Liver (tissue), 9 donors: Measurements from ENCODE around the gene FOXI2. TPM values are rescaled to one million over a fixed set of nuclear protein-coding genes. Genes with fewer than 3 reads are reported as not detected.

ENCODE experiments used
- DNase-seq: peaks from one replicate; pipeline ENCODE4 v3.0.0-alpha.2; 2017; ENCODE audit warnings: low spot score
- H3K27ac ChIP-seq, 2 donors: one replicate each; pipeline ENCODE4 v1.7.0; 2013; ENCODE audit warnings: inconsistent platforms in 2 of 2, low read length in 2 of 2, control low read depth in 1 of 2, low read depth in 1 of 2, mild to moderate bottlenecking in 1 of 2
- H3K27me3 ChIP-seq, 4 donors: one replicate each; pipeline versions ENCODE4 v1.6.1 to v1.7.0; 2013; ENCODE audit warnings: low read length in 3 of 4, inconsistent platforms in 1 of 4, mild to moderate bottlenecking in 1 of 4, moderate library complexity in 1 of 4; ENCODE audit not compliant: control insufficient read depth in 4 of 4, insufficient read depth in 4 of 4
- H3K36me3 ChIP-seq, 4 donors: one replicate each; pipeline versions ENCODE4 v1.6.1 to v1.7.0; 2013; ENCODE audit warnings: low read length in 3 of 4, mild to moderate bottlenecking in 3 of 4, low read depth in 1 of 4, moderate library complexity in 1 of 4; ENCODE audit not compliant: control insufficient read depth in 4 of 4, insufficient read depth in 3 of 4
- H3K4me1 ChIP-seq, 4 donors: one replicate each; pipeline versions ENCODE4 v1.6.1 to v1.7.0; 2013; ENCODE audit warnings: low read length in 3 of 4, mild to moderate bottlenecking in 3 of 4, moderate library complexity in 1 of 4; ENCODE audit not compliant: control insufficient read depth in 4 of 4, insufficient read depth in 4 of 4
- H3K4me3 ChIP-seq, 3 donors: one replicate each; pipeline versions ENCODE4 v1.6.1 to v1.7.0; 2013; ENCODE audit warnings: low read length in 3 of 3, control low read depth in 1 of 3, low read depth in 1 of 3, mild to moderate bottlenecking in 1 of 3
- H3K9ac ChIP-seq, 2 donors: one replicate each; pipeline ENCODE4 v1.7.0; 2013; ENCODE audit warnings: low read length in 2 of 2, mild to moderate bottlenecking in 2 of 2, moderate library complexity in 2 of 2, control low read depth in 1 of 2, low read depth in 1 of 2
- H3K9me3 ChIP-seq, 4 donors: one replicate each; pipeline versions ENCODE4 v1.6.1 to v1.7.0; 2013; ENCODE audit warnings: low read length in 3 of 4; ENCODE audit not compliant: control insufficient read depth in 4 of 4
- CTCF ChIP-seq: fragments of 150-350 bp; IDR thresholded peaks from 2 replicates; pipeline ENCODE4 v1.5.1; 2017; ENCODE audit warnings: improper control_type of control experiment, low read depth, low read length; ENCODE audit not compliant: missing input control
- EGR1 ChIP-seq, 2 donors: IDR thresholded peaks; 2 replicates each; pipeline ENCODE4 v1.6.1; 2016 to 2018; ENCODE audit warnings: antibody characterized with exemption in 2 of 2, low read depth in 2 of 2
- FOXA1 ChIP-seq: IDR thresholded peaks from 2 replicates; pipeline ENCODE4 v1.6.1; 2016; ENCODE audit warnings: antibody characterized with exemption
- FOXA2 ChIP-seq: IDR thresholded peaks from 2 replicates; pipeline ENCODE4 v1.6.1; 2016; ENCODE audit warnings: antibody characterized with exemption
- GABPA ChIP-seq, 2 donors: IDR thresholded peaks in 1 of 2; conservative IDR thresholded peaks in 1 of 2; 2 replicates each; pipeline ENCODE4 v1.6.1; 2016; ENCODE audit warnings: antibody characterized with exemption in 2 of 2, mild to moderate bottlenecking in 1 of 2, moderate library complexity in 1 of 2
- HNF4A ChIP-seq, 2 donors: conservative IDR thresholded peaks; 2 replicates each; pipeline ENCODE4 v1.6.1; 2016; ENCODE audit warnings: antibody characterized with exemption in 2 of 2, mild to moderate bottlenecking in 2 of 2
- HNF4G ChIP-seq: IDR thresholded peaks from 2 replicates; pipeline ENCODE4 v1.6.1; 2016; ENCODE audit warnings: antibody characterized with exemption
- JUND ChIP-seq, 2 donors: IDR thresholded peaks; 2 replicates each; pipeline ENCODE4 v1.6.1; 2016; ENCODE audit warnings: antibody characterized with exemption in 2 of 2
- MAX ChIP-seq: IDR thresholded peaks from 2 replicates; pipeline ENCODE4 v1.6.1; 2016; ENCODE audit warnings: antibody characterized with exemption
- NR2F2 ChIP-seq: IDR thresholded peaks from 2 replicates; pipeline ENCODE4 v1.6.1; 2016; ENCODE audit warnings: antibody characterized with exemption
- RAD21 ChIP-seq, 2 donors: IDR thresholded peaks; 2 replicates each; pipeline ENCODE4 v1.6.1; 2016; ENCODE audit warnings: antibody characterized with exemption in 2 of 2, mild to moderate bottlenecking in 2 of 2
- REST ChIP-seq: IDR thresholded peaks from 2 replicates; pipeline ENCODE4 v1.6.1; 2016; ENCODE audit warnings: antibody characterized with exemption, mild to moderate bottlenecking
- RXRA ChIP-seq, 2 donors: IDR thresholded peaks; 2 replicates each; pipeline ENCODE4 v1.6.1; 2017 to 2018; ENCODE audit warnings: antibody characterized with exemption in 2 of 2, mild to moderate bottlenecking in 1 of 2
- SP1 ChIP-seq: IDR thresholded peaks from 2 replicates; pipeline ENCODE4 v1.6.1; 2018; ENCODE audit warnings: antibody characterized with exemption, mild to moderate bottlenecking
- TAF1 ChIP-seq: conservative IDR thresholded peaks from 2 replicates; pipeline ENCODE4 v1.6.1; 2016; ENCODE audit warnings: antibody characterized with exemption, mild to moderate bottlenecking
- YY1 ChIP-seq: IDR thresholded peaks from 2 replicates; pipeline ENCODE4 v1.6.1; 2016; ENCODE audit warnings: antibody characterized with exemption, mild to moderate bottlenecking
- WGBS: extraction: QIAGEN DNeasy Blood & Tissue Kit; methylation state at CpG from one replicate; pipeline ENCODE4 v1.1.7; 2013; 5-methylcytosine and 5-hydroxymethylcytosine counted together
- polyA plus RNA-seq, 2 donors: library from polyadenylated mRNA; stranded (reverse) in 1 of 2; unstranded in 1 of 2; fragments of 200-250 nt in 1 of 2; fragments of >200 nt in 1 of 2; fragmentation: Nextera tagmentation in 1 of 2; extraction: Ambion mirVana in 1 of 2; gene quantifications; one replicate each; pipeline versions ENCODE4 v1.2.1 to v1.2.3, GENCODE V29; 2013 to 2015
- total RNA-seq, 2 donors: library from RNA; depleted of rRNA; stranded (reverse); fragments of >200 nt; gene quantifications; one replicate each; pipeline ENCODE4 v1.2.3, GENCODE V29; 2014
- donor health status: healthy.
- donor health status: healthy.
- donor health status: healthy.
- donor health status: healthy.
- donor health status: healthy.

FOXI2 gene
- total and polyA plus RNA-seq, 4 donors: under 0.01 to 0.01 TPM; not detected in 2

- H3K4me3 ChIP-seq: no peak overlapping the region
- H3K9ac ChIP-seq: no peak overlapping the region
- H3K36me3 ChIP-seq: no peaks in the 10 kb centered on the region
- TF ChIP-seq SP1 (no peak), FOXA1 (no peak), YY1 (no peak), TAF1 (no peak)
- H3K4me1 ChIP-seq: no peaks in the 10 kb centered on the region
- peaks cover 0 to 14% (median 1%) of the 10 kb centered on the region in 4 donors for H3K27me3 ChIP-seq
- H3K27ac ChIP-seq: no peak overlapping the region
- WGBS: 33% methylated on average over 1 of the region's 1 CpG
- no peaks in the 10 kb centered on the region for H3K9me3 ChIP-seq
- no peak for DNase-seq
Observed at GRCh38 chr10:127762925-127763324, 25.9 kb downstream of the FOXI2 start.

GRCh38 chr10:127774766-127775559 lies 38.0 kb downstream of the FOXI2 start:
- no peaks in the 10 kb centered on the region for H3K27me3 ChIP-seq
- WGBS: 32% methylated on average over 10 of the region's 10 CpGs
- no peaks in the 10 kb centered on the region for H3K36me3 ChIP-seq
- no peak overlapping the region for H3K9ac ChIP-seq
- TF ChIP-seq TAF1 (no peak), FOXA2 (no peak), EGR1 (IDR thresholded peaks at IDR 0.05; ENCODE audit: low read depth in 2 of 2) (no peak), RXRA (IDR thresholded peaks at IDR 0.05) (no peak), NR2F2 (no peak), JUND (IDR thresholded peaks at IDR 0.05) (no peak), YY1 (no peak), CTCF (no peak), MAX (no peak)
- no peak overlapping the region for H3K4me3 ChIP-seq
- no peak overlapping the region for H3K27ac ChIP-seq
- DNase-seq: no peak
- no peaks in the 10 kb centered on the region for H3K4me1 ChIP-seq
- H3K9me3 ChIP-seq: peaks cover 0 to 1% (median 0%) of the 10 kb centered on the region in 4 donors

GRCh38 chr10:127776816-127777215 lies 39.8 kb downstream of the FOXI2 start:
- no peak for DNase-seq
- H3K36me3 ChIP-seq: no peaks in the 10 kb centered on the region
- TF ChIP-seq HNF4A (conservative IDR thresholded peaks at IDR 0.05): no peak
- TF ChIP-seq MAX: no peak
- TF ChIP-seq EGR1 (IDR thresholded peaks at IDR 0.05; ENCODE audit: low read depth in 2 of 2): no peak
- no peak for TF ChIP-seq CTCF
- TF ChIP-seq SP1: no peak
- TF ChIP-seq NR2F2: no peak
- TF ChIP-seq RAD21 (IDR thresholded peaks at IDR 0.05): no peak
- TF ChIP-seq YY1: no peak
- TF ChIP-seq FOXA2: no peak
- TF ChIP-seq HNF4G: no peak
- no peak for TF ChIP-seq GABPA (IDR thresholded peaks at IDR 0.05 in 1 of 2, conservative IDR thresholded peaks at IDR 0.05 in 1 of 2)
- no peak for TF ChIP-seq REST
- no peak for TF ChIP-seq RXRA (IDR thresholded peaks at IDR 0.05)

More at GRCh38 chr10:127776816-127777215, 39.8 kb downstream of the FOXI2 start:
- H3K9me3 ChIP-seq: no peaks in the 10 kb centered on the region
- no peak overlapping the region for H3K27ac ChIP-seq
- H3K4me1 ChIP-seq: no peaks in the 10 kb centered on the region
- H3K4me3 ChIP-seq: no peak overlapping the region
- 49% methylated on average over 2 of the region's 2 CpGs for WGBS
- no peak overlapping the region for H3K9ac ChIP-seq
- no peaks in the 10 kb centered on the region for H3K27me3 ChIP-seq
